ENCODE results near the gene PIK3R1.

Gene PIK3R1

DNA sequence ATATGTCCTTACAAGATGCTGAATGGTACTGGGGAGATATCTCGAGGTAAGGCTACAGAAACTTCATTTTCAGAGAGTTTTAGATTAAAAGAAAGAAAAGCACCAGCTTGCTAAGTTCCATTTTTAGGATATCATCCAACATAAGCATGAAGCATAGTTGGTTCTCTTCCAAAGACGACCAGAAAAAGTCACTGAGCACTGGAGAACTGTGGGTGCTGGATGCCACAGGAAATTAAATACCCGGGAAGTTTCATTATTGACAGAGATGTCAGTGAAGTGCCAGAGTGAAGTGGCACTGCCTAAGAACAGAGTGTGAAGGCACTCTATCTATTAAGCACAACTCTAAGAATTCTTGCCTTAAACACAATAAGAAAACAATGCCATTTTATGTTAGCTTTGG, 76.8 kb downstream of the PIK3R1 start:
- H3K4me1 ChIP-seq (ENCODE audit: control insufficient read depth, low read length): peaks cover 15% of the 10 kb centered on the region
- H4K20me1 ChIP-seq (ENCODE audit: control insufficient read depth, insufficient read depth, low read depth, low read length): no peaks in the 10 kb centered on the region
- no peaks in the 10 kb centered on the region for H3F3A ChIP-seq (ENCODE audit: control insufficient read depth, insufficient read depth)
- no peak overlapping the region for H3K27ac ChIP-seq (ENCODE audit: low read depth, low read length)
- H3K9me2 ChIP-seq (replicated peaks; ENCODE audit: control insufficient read depth, low read length): no peaks in the 10 kb centered on the region
- no peaks in the 10 kb centered on the region for H3K9me3 ChIP-seq (ENCODE audit: control insufficient read depth, insufficient read depth, low read length)
- H3K79me2 ChIP-seq (ENCODE audit: control insufficient read depth, low read length): 0 out of 2 replicates have a peak, but pooled peaks cover 2% of the 10 kb centered on the region
- H3K4me2 ChIP-seq (ENCODE audit: low read length): no peak overlapping the region
- TF ChIP-seq, protein P1, sequence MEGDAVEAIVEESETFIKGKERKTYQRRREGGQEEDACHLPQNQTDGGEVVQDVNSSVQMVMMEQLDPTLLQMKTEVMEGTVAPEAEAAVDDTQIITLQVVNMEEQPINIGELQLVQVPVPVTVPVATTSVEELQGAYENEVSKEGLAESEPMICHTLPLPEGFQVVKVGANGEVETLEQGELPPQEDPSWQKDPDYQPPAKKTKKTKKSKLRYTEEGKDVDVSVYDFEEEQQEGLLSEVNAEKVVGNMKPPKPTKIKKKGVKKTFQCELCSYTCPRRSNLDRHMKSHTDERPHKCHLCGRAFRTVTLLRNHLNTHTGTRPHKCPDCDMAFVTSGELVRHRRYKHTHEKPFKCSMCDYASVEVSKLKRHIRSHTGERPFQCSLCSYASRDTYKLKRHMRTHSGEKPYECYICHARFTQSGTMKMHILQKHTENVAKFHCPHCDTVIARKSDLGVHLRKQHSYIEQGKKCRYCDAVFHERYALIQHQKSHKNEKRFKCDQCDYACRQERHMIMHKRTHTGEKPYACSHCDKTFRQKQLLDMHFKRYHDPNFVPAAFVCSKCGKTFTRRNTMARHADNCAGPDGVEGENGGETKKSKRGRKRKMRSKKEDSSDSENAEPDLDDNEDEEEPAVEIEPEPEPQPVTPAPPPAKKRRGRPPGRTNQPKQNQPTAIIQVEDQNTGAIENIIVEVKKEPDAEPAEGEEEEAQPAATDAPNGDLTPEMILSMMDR (IDR thresholded peaks at IDR 0.05; ENCODE audit: low read depth, low read length, poor library complexity, severe bottlenecking): no peak
- no peak for TF ChIP-seq EZH2phosphoT487 (IDR thresholded peaks at IDR 0.05; ENCODE audit: borderline replicate concordance, low read length)
- H3K4me3 ChIP-seq (ENCODE audit: low read length): no peak overlapping the region
- H3K27me3 ChIP-seq (ENCODE audit: control insufficient read depth, low read length): no peaks in the 10 kb centered on the region
- peaks cover 50% of the 10 kb centered on the region for H3K36me3 ChIP-seq (ENCODE audit: control insufficient read depth, low read length)

DNA sequence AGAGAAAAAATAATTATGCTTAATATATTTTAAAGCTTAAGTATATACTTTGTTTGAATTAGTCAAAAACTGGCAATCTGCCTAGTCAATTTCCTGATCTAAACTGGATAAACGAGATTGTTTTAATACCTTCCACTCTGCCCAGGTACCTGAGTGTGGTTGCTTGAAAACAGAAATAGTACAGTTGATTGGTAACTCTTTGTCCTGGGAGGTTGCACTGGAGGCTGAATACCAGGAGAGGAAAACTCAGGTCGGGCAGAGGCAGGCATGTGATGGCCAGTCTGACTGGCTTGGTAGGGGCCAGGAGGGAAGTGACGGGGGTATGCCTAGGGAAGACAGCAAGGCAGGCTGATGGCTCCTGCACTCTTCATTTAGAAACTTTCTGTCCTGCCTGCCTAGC, 80.2 kb downstream of the PIK3R1 start:
- Histone ChIP-seq H3F3A (ENCODE audit: control insufficient read depth, insufficient read depth) (no peaks in the 10 kb centered on the region), H3K4me3 (ENCODE audit: low read length) (no peak overlapping the region), H3K36me3 (ENCODE audit: control insufficient read depth, low read length) (peaks cover 71% of the 10 kb centered on the region), H3K9me3 (ENCODE audit: control insufficient read depth, insufficient read depth, low read length) (no peaks in the 10 kb centered on the region), H3K4me1 (ENCODE audit: control insufficient read depth, low read length) (no peaks in the 10 kb centered on the region), H3K27ac (ENCODE audit: low read depth, low read length) (no peak overlapping the region), H3K79me2 (ENCODE audit: control insufficient read depth, low read length) (no peaks in the 10 kb centered on the region), H3K9me2 (replicated peaks; ENCODE audit: control insufficient read depth, low read length) (no peaks in the 10 kb centered on the region), H3K4me2 (ENCODE audit: low read length) (no peak overlapping the region), H4K20me1 (ENCODE audit: control insufficient read depth, insufficient read depth, low read depth, low read length) (no peaks in the 10 kb centered on the region), H3K27me3 (ENCODE audit: control insufficient read depth, low read length) (no peaks in the 10 kb centered on the region)
- no peak for TF ChIP-seq EZH2phosphoT487 (IDR thresholded peaks at IDR 0.05; ENCODE audit: borderline replicate concordance, low read length)
- TF ChIP-seq, protein P1 (IDR thresholded peaks at IDR 0.05; ENCODE audit: low read depth, low read length, poor library complexity, severe bottlenecking): no peak

DNA sequence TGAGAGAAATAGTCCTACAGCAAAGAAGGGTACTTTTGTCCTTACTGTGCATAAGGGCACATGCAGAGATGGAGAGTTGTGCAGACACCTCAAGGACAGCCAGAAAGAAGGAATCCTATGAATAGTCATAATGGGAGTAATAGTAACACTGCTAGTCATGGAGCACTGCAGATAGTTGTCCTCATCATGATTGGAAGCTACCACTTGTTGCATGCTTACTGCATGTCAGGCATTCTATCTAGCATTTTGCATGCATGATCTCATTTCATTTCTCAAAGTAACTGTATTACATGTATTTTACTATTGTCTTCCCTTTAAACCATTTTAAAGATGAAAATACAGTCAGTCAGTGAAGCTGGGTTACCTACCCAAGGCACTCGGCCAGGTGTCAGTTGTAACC, 81.3 kb downstream of the PIK3R1 start:
- Histone ChIP-seq H3K9me2 (replicated peaks; ENCODE audit: control insufficient read depth, low read length) (no peaks in the 10 kb centered on the region), H3K36me3 (ENCODE audit: control insufficient read depth, low read length) (peaks cover 68% of the 10 kb centered on the region), H4K20me1 (ENCODE audit: control insufficient read depth, insufficient read depth, low read depth, low read length) (no peaks in the 10 kb centered on the region), H3K27me3 (ENCODE audit: control insufficient read depth, low read length) (no peaks in the 10 kb centered on the region), H3K4me2 (ENCODE audit: low read length) (no peak overlapping the region), H3K9me3 (ENCODE audit: control insufficient read depth, insufficient read depth, low read length) (no peaks in the 10 kb centered on the region), H3K4me3 (ENCODE audit: low read length) (no peak overlapping the region), H3K27ac (ENCODE audit: low read depth, low read length) (no peak overlapping the region), H3K4me1 (ENCODE audit: control insufficient read depth, low read length) (no peaks in the 10 kb centered on the region), H3K79me2 (ENCODE audit: control insufficient read depth, low read length) (no peaks in the 10 kb centered on the region), H3F3A (ENCODE audit: control insufficient read depth, insufficient read depth) (no peaks in the 10 kb centered on the region)
- TF ChIP-seq, protein P1 (IDR thresholded peaks at IDR 0.05; ENCODE audit: low read depth, low read length, poor library complexity, severe bottlenecking): no peak
- TF ChIP-seq EZH2phosphoT487 (IDR thresholded peaks at IDR 0.05; ENCODE audit: borderline replicate concordance, low read length): no peak

DNA sequence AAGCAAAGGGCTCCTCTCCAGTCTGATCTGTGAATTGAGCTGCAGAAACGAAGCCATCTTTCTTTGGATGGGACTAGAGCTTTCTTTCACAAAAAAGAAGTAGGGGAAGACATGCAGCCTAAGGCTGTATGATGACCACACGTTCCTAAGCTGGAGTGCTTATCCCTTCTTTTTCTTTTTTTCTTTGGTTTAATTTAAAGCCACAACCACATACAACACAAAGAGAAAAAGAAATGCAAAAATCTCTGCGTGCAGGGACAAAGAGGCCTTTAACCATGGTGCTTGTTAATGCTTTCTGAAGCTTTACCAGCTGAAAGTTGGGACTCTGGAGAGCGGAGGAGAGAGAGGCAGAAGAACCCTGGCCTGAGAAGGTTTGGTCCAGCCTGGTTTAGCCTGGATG, 82.1 kb downstream of the PIK3R1 start:
- H3K36me3 ChIP-seq (ENCODE audit: control insufficient read depth, low read length): peaks cover 62% of the 10 kb centered on the region
- H3K9me2 ChIP-seq (replicated peaks; ENCODE audit: control insufficient read depth, low read length): no peaks in the 10 kb centered on the region
- no peak for TF ChIP-seq EZH2phosphoT487 (IDR thresholded peaks at IDR 0.05; ENCODE audit: borderline replicate concordance, low read length)
- TF ChIP-seq, protein P1 (IDR thresholded peaks at IDR 0.05; ENCODE audit: low read depth, low read length, poor library complexity, severe bottlenecking): no peak
- no peak overlapping the region for H3K4me2 ChIP-seq (ENCODE audit: low read length)
- H3F3A ChIP-seq (ENCODE audit: control insufficient read depth, insufficient read depth): no peaks in the 10 kb centered on the region
- H4K20me1 ChIP-seq (ENCODE audit: control insufficient read depth, insufficient read depth, low read depth, low read length): no peaks in the 10 kb centered on the region
- no peaks in the 10 kb centered on the region for H3K79me2 ChIP-seq (ENCODE audit: control insufficient read depth, low read length)
- H3K4me3 ChIP-seq (ENCODE audit: low read length): no peak overlapping the region
- H3K9me3 ChIP-seq (ENCODE audit: control insufficient read depth, insufficient read depth, low read length): no peaks in the 10 kb centered on the region
- H3K27me3 ChIP-seq (ENCODE audit: control insufficient read depth, low read length): no peaks in the 10 kb centered on the region
- no peaks in the 10 kb centered on the region for H3K4me1 ChIP-seq (ENCODE audit: control insufficient read depth, low read length)
- no peak overlapping the region for H3K27ac ChIP-seq (ENCODE audit: low read depth, low read length)
